Measurements from ENCODE around the gene SPO11.

Gene SPO11

GRCh38 chr20:57309544-57310115, 20.0 kb upstream of the SPO11 start:
- DNase-seq (ENCODE audit: low read depth): no peak
- TF ChIP-seq, protein P1, sequence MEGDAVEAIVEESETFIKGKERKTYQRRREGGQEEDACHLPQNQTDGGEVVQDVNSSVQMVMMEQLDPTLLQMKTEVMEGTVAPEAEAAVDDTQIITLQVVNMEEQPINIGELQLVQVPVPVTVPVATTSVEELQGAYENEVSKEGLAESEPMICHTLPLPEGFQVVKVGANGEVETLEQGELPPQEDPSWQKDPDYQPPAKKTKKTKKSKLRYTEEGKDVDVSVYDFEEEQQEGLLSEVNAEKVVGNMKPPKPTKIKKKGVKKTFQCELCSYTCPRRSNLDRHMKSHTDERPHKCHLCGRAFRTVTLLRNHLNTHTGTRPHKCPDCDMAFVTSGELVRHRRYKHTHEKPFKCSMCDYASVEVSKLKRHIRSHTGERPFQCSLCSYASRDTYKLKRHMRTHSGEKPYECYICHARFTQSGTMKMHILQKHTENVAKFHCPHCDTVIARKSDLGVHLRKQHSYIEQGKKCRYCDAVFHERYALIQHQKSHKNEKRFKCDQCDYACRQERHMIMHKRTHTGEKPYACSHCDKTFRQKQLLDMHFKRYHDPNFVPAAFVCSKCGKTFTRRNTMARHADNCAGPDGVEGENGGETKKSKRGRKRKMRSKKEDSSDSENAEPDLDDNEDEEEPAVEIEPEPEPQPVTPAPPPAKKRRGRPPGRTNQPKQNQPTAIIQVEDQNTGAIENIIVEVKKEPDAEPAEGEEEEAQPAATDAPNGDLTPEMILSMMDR (IDR thresholded peaks at IDR 0.05; ENCODE audit: insufficient read depth, low read depth, low read length, missing control alignments): no peak
- H3K4me3 ChIP-seq (ENCODE audit: low read depth, low read length): no peak overlapping the region

GRCh38 chr20:57310821-57311514, 18.6 kb upstream of the SPO11 start:
- H3K4me3 ChIP-seq (ENCODE audit: low read depth, low read length): no peak overlapping the region
- TF ChIP-seq, protein P1 (IDR thresholded peaks at IDR 0.05; ENCODE audit: insufficient read depth, low read depth, low read length, missing control alignments): no peak
- no peak for DNase-seq (ENCODE audit: low read depth)

DNA sequence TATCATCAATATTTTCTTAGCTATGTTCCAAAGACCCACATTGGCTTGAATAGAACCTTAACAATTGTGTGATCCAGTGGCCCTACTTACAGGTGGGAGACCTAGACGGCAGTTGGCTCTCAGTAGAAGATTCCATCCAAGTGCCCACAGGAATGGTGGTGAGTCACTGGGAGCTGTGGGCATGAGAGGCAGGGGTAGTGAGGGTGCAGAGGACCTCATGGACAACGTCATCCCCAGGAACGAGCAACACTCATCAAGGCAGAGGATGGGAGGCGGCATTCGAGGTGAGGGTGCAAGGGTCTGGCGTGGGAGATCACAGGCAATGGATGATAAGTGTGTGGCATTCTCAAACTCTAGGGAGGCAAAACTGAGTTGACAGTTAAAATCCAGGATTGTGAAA, 17.5 kb upstream of the SPO11 start:
- TF ChIP-seq, protein P1 (IDR thresholded peaks at IDR 0.05; ENCODE audit: insufficient read depth, low read depth, low read length, missing control alignments): no peak
- DNase-seq (ENCODE audit: low read depth): no peak
- no peak overlapping the region for H3K4me3 ChIP-seq (ENCODE audit: low read depth, low read length)

GRCh38 chr20:57313230-57313629, 16.4 kb upstream of the SPO11 start:
- TF ChIP-seq, protein P1 (IDR thresholded peaks at IDR 0.05; ENCODE audit: insufficient read depth, low read depth, low read length, missing control alignments): no peak
- no peak overlapping the region for H3K4me3 ChIP-seq (ENCODE audit: low read depth, low read length)
- no peak for DNase-seq (ENCODE audit: low read depth)

- DNase-seq (ENCODE audit: low read depth): no peak
- TF ChIP-seq, protein P1 (IDR thresholded peaks at IDR 0.05; ENCODE audit: insufficient read depth, low read depth, low read length, missing control alignments): no peak
- H3K4me3 ChIP-seq (ENCODE audit: low read depth, low read length): no peak overlapping the region
Measured at GRCh38 chr20:57313951-57314350, 15.7 kb upstream of the SPO11 start.

DNA sequence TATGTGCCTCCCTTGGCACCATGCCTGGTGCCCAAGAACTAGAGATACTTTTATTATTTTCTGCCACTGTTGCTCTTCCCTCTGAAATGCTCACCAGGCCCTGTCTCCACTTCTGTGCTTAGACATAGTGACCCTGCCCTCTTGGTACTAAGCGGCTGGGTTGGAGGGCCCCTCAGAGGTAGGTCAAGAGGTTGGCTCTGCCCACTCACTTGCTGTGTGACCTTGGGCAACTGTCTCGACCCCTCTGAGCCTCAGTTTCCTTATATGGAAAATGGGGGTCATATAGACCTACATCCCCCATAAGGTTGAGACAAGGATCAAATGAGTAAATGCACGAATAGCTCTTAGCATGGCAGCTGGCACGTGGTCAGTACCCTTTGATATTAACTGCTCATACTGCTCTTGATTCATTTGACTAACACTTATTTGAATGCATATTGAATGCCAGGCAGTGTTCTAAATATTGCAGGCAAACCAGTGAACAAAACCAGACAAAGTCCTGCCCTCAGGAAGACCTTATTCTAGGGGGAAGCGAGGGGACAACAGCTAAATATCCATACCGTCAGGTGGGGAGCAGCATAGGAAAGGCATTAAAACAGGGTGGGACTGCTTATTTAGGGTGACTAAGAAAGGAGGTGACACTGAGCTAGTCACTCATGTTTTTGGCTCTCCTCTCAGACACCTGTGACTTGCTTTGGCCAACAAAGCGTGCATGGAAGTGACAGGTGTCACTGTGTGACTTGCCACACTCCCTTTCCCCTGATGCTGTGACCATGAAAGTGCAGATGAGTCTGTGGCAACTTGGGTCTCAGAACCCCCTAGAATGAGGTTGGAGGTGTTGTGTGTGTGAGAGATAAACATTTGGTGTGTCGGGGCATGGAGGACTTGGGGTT, 14.3 kb upstream of the SPO11 start:
- DNase-seq (ENCODE audit: low read depth): no peak
- TF ChIP-seq, protein P1 (IDR thresholded peaks at IDR 0.05; ENCODE audit: insufficient read depth, low read depth, low read length, missing control alignments): no peak
- H3K4me3 ChIP-seq (ENCODE audit: low read depth, low read length): no peak overlapping the region

Measured in GM12865 (cell line).